Fibroblast of the aortic adventitia (primary cell): ENCODE results near the gene CDR2. TPM values are rescaled to one million over a fixed set of nuclear protein-coding genes. Genes with fewer than 3 reads are reported as not detected.

Source experiments
- DNase-seq: peaks from one replicate; pipeline ENCODE4 v3.0.0-alpha.2; 2010; ENCODE audit warnings: low read depth
- H3K4me3 ChIP-seq: 2 replicates; pipeline ENCODE4 v1.5.1; 2011; ENCODE audit warnings: low read depth, mild to moderate bottlenecking, control low read depth, low read length, moderate library complexity
- total RNA-seq: library from RNA; depleted of rRNA; stranded (reverse); fragments of >200 nt; gene quantifications from 2 replicates; pipeline ENCODE4 v1.2.3, GENCODE V29; 2012; ENCODE audit warnings: low replicate concordance
- TF ChIP-seq, protein P1 (sequence below): IDR thresholded peaks from 2 replicates; pipeline ENCODE4 v1.5.1; 2011; ENCODE audit warnings: mild to moderate bottlenecking, low read length, control low read depth, inconsistent platforms; ENCODE audit not compliant: insufficient read depth

The CDR2 gene
- total RNA-seq, 1 donor, result 29.7 TPM

DNA sequence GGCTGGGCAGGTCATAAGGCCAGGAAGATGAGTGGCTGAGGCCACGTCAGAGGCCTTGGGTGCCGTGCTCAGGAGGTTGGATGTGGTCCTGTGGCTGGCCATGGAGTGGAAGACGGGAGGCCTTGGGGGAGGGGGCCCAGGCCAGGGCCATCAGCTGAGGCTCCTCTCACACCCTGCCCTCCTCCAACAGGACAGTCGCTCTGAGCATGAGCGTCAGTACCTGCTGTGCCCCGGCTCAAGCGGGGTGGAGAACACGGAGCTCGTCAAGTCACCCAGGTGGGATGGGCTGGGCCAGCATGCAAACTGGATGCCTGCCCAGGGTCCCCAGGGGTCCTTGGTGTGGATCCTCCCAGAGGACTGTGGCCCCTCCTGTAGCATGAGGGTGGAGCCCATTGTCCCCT is 58.0 kb downstream of the CDR2 start:
- TF ChIP-seq, protein P1, sequence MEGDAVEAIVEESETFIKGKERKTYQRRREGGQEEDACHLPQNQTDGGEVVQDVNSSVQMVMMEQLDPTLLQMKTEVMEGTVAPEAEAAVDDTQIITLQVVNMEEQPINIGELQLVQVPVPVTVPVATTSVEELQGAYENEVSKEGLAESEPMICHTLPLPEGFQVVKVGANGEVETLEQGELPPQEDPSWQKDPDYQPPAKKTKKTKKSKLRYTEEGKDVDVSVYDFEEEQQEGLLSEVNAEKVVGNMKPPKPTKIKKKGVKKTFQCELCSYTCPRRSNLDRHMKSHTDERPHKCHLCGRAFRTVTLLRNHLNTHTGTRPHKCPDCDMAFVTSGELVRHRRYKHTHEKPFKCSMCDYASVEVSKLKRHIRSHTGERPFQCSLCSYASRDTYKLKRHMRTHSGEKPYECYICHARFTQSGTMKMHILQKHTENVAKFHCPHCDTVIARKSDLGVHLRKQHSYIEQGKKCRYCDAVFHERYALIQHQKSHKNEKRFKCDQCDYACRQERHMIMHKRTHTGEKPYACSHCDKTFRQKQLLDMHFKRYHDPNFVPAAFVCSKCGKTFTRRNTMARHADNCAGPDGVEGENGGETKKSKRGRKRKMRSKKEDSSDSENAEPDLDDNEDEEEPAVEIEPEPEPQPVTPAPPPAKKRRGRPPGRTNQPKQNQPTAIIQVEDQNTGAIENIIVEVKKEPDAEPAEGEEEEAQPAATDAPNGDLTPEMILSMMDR, result no peak
- no peak overlapping the region for H3K4me3 ChIP-seq
- DNase-seq, result no peak

DNA sequence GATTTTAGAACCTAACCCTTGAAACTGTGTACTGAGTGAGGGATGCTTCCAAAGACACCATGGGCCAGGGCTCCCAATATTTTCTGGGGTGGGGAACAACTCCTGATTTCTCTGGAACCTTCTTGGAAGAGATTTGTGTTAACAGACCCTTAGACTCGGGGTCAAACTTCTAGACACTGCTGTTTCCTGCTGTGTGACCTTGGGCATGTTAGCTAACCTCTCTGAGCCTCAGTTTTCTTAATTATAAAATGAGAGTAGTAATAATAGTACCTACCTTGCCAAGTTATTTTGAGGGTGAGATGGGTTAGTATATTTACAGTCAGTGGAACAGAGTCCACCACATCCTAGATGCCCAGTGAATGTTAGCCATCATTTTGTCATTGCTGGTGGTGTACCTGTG is 58.4 kb downstream of the CDR2 start:
- no peak overlapping the region for H3K4me3 ChIP-seq
- no peak for DNase-seq
- TF ChIP-seq, protein P1, result no peak

DNA sequence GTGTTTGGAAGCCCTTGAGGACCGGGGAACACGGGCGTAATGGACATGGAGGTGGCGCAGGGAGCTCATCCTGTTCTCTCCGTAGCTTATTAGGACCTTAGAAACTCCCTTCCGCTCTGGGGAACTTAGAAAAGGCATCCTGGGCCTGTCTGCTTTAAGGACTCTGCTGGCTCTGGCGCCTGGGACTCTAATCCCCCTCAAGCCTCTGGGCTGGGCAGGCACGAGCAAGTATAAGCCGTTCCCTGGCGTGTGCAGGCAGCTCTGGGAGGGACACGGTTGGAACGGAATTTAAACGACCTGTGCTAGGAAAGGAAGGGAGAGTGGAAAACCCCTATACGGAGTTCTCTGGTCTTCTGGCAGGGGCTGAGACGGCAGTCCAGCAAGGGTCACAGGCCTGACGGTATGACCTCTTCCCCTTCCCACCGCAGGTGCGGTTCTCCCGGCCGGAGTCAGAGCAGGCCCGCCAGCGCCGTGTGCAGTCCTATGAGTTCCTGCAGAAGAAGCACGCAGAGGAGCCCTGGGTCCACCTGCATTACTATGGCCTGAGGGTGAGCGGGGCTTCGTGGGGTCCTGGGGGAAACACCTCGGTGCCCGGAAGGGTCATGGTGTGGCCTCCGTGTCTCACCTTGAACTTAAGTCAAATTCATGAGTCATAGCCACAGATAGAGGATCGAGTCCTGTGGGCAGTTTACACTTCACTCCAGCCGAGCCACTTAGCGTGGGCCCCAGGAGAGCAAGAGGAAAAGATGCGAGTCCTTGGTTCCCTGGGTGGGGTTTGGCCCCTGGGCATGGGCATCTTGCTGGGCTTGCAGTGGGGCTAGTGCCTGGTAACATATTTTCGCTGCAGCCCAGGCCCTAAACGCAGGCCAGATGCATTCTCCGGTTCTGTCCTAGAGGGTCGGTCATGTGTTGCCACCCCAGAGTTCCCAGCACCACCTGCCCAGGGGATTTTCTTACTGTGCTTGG is 59.5 kb downstream of the CDR2 start:
- no peak overlapping the region for H3K4me3 ChIP-seq
- TF ChIP-seq, protein P1, result no peak
- no peak for DNase-seq

DNA sequence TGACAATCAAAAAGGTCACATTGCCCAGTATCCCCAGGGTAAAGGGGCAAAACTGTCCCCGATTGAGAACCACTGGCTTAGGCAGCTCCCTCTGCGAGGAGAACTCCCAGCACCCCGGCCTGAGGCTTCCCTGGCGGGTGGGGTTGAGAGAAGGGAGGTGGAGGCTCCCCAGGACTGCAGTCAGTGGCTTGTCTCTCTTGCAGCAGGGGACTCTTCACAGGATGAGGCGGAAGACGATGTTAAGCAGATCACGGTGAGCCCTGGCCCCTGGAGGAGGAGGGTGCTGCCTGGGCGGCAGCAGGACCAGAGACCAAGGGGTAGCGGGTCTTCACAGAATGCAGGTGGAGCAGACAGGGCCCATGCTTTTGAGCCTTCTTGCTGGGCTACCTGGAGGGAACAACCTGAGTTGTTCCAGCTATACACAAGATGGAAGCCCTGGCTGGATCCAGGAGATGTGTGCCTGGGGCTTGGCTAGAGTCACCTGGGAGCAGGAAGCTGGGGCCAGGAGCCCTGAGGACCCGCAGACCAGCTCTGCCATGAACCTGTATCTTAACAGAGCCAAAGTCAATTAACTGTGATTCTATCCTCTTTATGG is 60.4 kb downstream of the CDR2 start:
- no peak for DNase-seq
- TF ChIP-seq, protein P1, result no peak
- no peak overlapping the region for H3K4me3 ChIP-seq

DNA sequence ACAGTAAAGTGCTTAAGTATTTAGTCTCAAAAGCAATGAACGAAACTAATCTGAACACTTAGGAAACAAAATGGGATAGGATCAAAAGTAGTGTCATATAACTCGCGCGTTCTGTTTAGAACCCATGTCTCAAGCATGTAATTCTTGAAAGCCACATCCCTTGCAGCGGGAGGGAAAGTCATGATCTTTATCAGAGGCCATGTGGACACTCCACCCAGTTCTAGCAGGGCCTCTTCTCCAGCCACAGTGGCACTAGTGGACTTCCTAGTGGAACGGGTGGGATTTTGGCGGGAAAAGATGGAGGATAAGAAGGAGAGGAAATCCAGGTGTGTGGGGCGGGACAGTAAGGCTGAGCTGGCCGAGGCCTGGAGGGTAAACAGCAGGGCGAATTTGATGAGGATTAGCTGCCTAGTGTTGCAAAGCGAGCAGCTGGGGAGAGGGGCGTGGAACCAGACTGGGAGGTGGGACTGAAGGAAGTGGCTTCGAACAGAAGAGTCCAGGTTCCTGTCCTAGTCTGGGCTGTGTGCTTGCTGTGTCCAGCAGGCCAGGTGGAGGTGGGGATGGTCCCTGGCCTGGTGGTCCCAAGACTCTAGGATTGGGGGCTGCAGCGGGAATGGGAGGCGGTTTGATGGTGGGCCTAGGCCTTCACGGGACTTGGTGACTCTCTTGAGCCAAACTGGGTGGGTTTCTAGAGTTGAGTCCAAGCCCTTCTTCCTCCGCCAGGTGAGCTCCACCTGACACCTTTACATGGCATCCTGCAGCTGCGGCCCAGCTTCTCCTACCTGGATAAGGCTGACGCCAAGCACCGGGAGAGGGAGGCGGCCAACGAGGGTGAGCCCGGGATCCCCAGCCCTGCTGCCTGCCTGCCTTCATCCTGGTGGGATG is 61.3 kb downstream of the CDR2 start:
- DNase-seq, result no peak
- TF ChIP-seq, protein P1, result no peak
- H3K4me3 ChIP-seq, result no peak overlapping the region

DNA sequence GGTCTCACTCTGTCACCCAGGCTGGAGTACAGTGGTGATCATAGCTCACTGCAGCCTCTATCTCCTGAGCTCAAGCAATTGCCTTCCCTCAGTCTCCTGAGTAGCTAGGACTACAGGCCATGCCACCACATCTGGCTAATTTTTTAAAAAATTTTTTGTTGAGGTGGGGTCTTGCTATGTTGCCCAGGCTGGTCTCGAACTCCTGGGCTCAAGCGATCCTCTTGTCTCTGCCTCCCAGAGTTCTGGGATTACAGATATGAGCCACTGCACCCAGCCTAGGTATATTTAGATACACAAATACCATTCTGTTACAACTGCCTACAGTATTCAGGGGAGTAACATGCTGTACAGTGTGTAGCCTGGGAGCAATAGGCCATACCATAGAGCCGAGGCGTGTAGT is 62.9 kb downstream of the CDR2 start:
- no peak overlapping the region for H3K4me3 ChIP-seq
- TF ChIP-seq, protein P1, result no peak
- no peak for DNase-seq
